ENCODE data around the gene TBX2.

TBX2 gene

GRCh38 chr17:61402978-61403800 is 3.5 kb downstream of the TBX2 start:
- no peaks in the 10 kb centered on the region for H4K20me1 ChIP-seq (ENCODE audit: insufficient read depth, low read length)
- H3K36me3 ChIP-seq (ENCODE audit: insufficient read depth, low read length) = no peaks in the 10 kb centered on the region
- no peak overlapping the region for H3K9ac ChIP-seq (ENCODE audit: low read length)
- peak overlapping the region; percentile 52 for H3K4me3 ChIP-seq (ENCODE audit: low read depth, low read length, poor library complexity, severe bottlenecking)
- peak overlapping the region; percentile 69 for H3K4me2 ChIP-seq (ENCODE audit: low read length)
- H3K4me1 ChIP-seq (ENCODE audit: insufficient read depth, low read length, severe bottlenecking) = peaks cover 8% of the 10 kb centered on the region
- peaks cover 10% of the 10 kb centered on the region; the same call in 1 of the 2 replicates for H3K27me3 ChIP-seq (ENCODE audit: insufficient read depth, low read length)
- no peak overlapping the region for H3K27ac ChIP-seq (ENCODE audit: low read depth, low read length, poor library complexity, severe bottlenecking)
- no peak overlapping the region for H2AFZ ChIP-seq (ENCODE audit: low read length)
- H3K9me3 ChIP-seq (ENCODE audit: low read length) = no peaks in the 10 kb centered on the region
- no peak for TF ChIP-seq CTCF (IDR thresholded peaks at IDR 0.05; ENCODE audit: low read length)
- TF ChIP-seq EZH2 (IDR thresholded peaks at IDR 0.05; ENCODE audit: borderline replicate concordance, low read length) = no peak
- no peaks in the 10 kb centered on the region for H3K9me2 ChIP-seq (ENCODE audit: low read depth, low read length)
- H3F3A ChIP-seq (ENCODE audit: insufficient read depth, low read length) = no peaks in the 10 kb centered on the region
- H3K79me2 ChIP-seq (ENCODE audit: insufficient read depth, low read length) = no peaks in the 10 kb centered on the region

DNA sequence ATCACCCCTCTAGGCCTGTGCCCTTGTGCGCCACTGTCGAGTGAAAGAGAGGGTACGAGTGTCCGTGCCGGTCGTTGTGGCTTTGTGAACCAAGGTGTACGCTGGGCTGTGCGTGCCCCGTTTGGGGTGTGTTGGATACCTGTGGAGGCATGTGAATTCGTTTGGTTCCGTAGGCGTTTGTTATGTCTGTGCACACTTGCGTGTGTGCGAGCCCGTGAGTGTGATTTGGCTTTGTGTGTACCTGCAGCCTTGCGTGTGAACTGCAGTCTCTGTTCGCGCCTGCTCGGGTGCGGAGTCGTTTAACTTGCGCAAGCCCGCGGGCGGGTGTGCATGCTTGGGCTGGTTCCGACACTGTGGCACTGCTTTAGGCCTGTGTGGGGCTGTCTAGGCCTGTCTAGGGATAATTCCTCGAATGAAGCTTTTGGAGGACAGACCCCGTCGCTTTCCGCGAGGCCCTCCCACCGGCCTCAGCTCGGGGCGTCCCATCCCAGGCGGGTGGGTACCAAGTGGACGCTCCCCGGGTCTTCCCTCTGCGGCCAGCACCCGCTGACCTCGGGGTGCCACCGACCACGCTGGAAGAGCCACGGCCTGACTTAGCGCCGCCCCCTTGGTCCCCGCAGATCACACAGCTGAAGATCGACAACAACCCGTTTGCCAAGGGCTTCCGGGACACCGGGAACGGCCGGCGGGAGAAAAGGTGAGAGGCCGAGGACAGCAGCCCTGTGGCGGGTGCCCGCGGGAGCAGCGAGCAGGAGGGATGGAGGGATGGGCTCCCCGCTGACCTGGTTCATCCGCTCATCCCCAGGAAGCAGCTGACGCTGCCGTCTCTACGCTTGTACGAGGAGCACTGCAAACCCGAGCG is 4.4 kb downstream of the TBX2 start:
- no peaks in the 10 kb centered on the region for H3K9me3 ChIP-seq (ENCODE audit: low read length)
- TF ChIP-seq CTCF (IDR thresholded peaks at IDR 0.05; ENCODE audit: low read length) (no peak), EZH2 (IDR thresholded peaks at IDR 0.05; ENCODE audit: borderline replicate concordance, low read length) (no peak)
- H3K27ac ChIP-seq (ENCODE audit: low read depth, low read length, poor library complexity, severe bottlenecking) = no peak overlapping the region
- H3K4me1 ChIP-seq (ENCODE audit: insufficient read depth, low read length, severe bottlenecking) = peaks cover 13% of the 10 kb centered on the region
- H3K9me2 ChIP-seq (ENCODE audit: low read depth, low read length) = no peaks in the 10 kb centered on the region
- H3K27me3 ChIP-seq (ENCODE audit: insufficient read depth, low read length) = peaks cover 10% of the 10 kb centered on the region; the same call in 1 of the 2 replicates
- no peaks in the 10 kb centered on the region for H4K20me1 ChIP-seq (ENCODE audit: insufficient read depth, low read length)
- H3K4me2 ChIP-seq (ENCODE audit: low read length) = no peak overlapping the region; the same call in 1 of the 2 replicates
- no peaks in the 10 kb centered on the region for H3F3A ChIP-seq (ENCODE audit: insufficient read depth, low read length)
- H3K9ac ChIP-seq (ENCODE audit: low read length) = no peak overlapping the region
- no peaks in the 10 kb centered on the region for H3K79me2 ChIP-seq (ENCODE audit: insufficient read depth, low read length)
- no peak overlapping the region for H2AFZ ChIP-seq (ENCODE audit: low read length)
- no peak overlapping the region for H3K4me3 ChIP-seq (ENCODE audit: low read depth, low read length, poor library complexity, severe bottlenecking)
- no peaks in the 10 kb centered on the region for H3K36me3 ChIP-seq (ENCODE audit: insufficient read depth, low read length)

DNA sequence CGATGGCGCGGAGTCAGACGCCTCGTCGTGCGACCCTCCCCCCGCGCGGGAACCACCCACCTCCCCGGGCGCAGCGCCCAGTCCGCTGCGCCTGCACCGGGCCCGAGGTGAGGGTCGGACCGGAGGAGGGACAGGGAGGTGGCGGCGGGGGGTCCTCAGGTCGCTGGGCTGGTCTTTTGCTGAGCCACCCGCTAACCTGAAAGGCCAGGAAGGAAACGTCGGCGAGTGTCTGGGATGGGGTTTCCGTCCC is 4.9 kb downstream of the TBX2 start:
- Histone ChIP-seq H3K9me3 (ENCODE audit: low read length) (no peaks in the 10 kb centered on the region), H3K4me1 (ENCODE audit: insufficient read depth, low read length, severe bottlenecking) (peaks cover 15% of the 10 kb centered on the region), H3K36me3 (ENCODE audit: insufficient read depth, low read length) (no peaks in the 10 kb centered on the region), H2AFZ (ENCODE audit: low read length) (no peak overlapping the region), H3K9me2 (ENCODE audit: low read depth, low read length) (no peaks in the 10 kb centered on the region), H3K4me3 (ENCODE audit: low read depth, low read length, poor library complexity, severe bottlenecking) (no peak overlapping the region), H3K9ac (ENCODE audit: low read length) (no peak overlapping the region), H3K4me2 (ENCODE audit: low read length) (no peak overlapping the region), H3K27ac (ENCODE audit: low read depth, low read length, poor library complexity, severe bottlenecking) (no peak overlapping the region), H3K79me2 (ENCODE audit: insufficient read depth, low read length) (no peaks in the 10 kb centered on the region), H3F3A (ENCODE audit: insufficient read depth, low read length) (no peaks in the 10 kb centered on the region), H4K20me1 (ENCODE audit: insufficient read depth, low read length) (no peaks in the 10 kb centered on the region), H3K27me3 (ENCODE audit: insufficient read depth, low read length) (peaks cover 10% of the 10 kb centered on the region; the same call in 1 of the 2 replicates)
- TF ChIP-seq EZH2 (IDR thresholded peaks at IDR 0.05; ENCODE audit: borderline replicate concordance, low read length) (no peak), CTCF (IDR thresholded peaks at IDR 0.05; ENCODE audit: low read length) (no peak)

Data from OCI-LY1 (cell line).